Smooth muscle cell (in vitro differentiated cells): ENCODE results near the gene ANXA11. TPM values are rescaled to one million over a fixed set of nuclear protein-coding genes. Genes with fewer than 3 reads are reported as not detected.
"Not testable (repeated sequence)": the region's sequence is repeated elsewhere in the genome, so short reads cannot be mapped to it uniquely, and the experiment has no call there.

Experiments used
- DNase-seq: peaks from one replicate; lab custom pipeline; 2025; ENCODE audit not compliant: unreplicated experiment; lab: John Stamatoyannopoulos, UW
- H2AFZ ChIP-seq: fragments of 200-600 bp; sonication (generic); 2 replicates; pipeline ENCODE4 v1.6.0; 2016; ENCODE audit warnings: antibody characterized with exemption, low read depth, mild to moderate bottlenecking
- H3F3A ChIP-seq: fragments of 200-600 bp; sonication (generic); 2 replicates; pipeline ENCODE4 v1.6.0; 2017; ENCODE audit warnings: antibody characterized with exemption, low read depth
- H3K27ac ChIP-seq: fragments of 200-600 bp; sonication (generic); 2 replicates; pipeline ENCODE4 v1.5.1; 2016; ENCODE audit warnings: low read depth, mild to moderate bottlenecking
- H3K27me3 ChIP-seq: fragments of 200-600 bp; sonication (generic); 2 replicates; pipeline ENCODE4 v1.6.1; 2016; ENCODE audit warnings: low read depth, mild to moderate bottlenecking
- H3K36me3 ChIP-seq: fragments of 200-600 bp; sonication (generic); 2 replicates; pipeline ENCODE4 v1.5.1; 2016; ENCODE audit warnings: low read depth
- H3K4me1 ChIP-seq: fragments of 200-600 bp; sonication (generic); 2 replicates; pipeline ENCODE4 v1.5.1; 2016; ENCODE audit warnings: low read depth
- H3K4me2 ChIP-seq: fragments of 200-600 bp; sonication (generic); 2 replicates; pipeline ENCODE4 v1.6.0; 2016; ENCODE audit warnings: mild to moderate bottlenecking
- H3K4me3 ChIP-seq: fragments of 200-600 bp; sonication (generic); 2 replicates; pipeline ENCODE4 v1.5.1; 2016; ENCODE audit warnings: mild to moderate bottlenecking
- H3K79me2 ChIP-seq: fragments of 200-600 bp; sonication (generic); 2 replicates; pipeline ENCODE4 v1.6.0; 2016; ENCODE audit warnings: low read depth, mild to moderate bottlenecking
- H3K9ac ChIP-seq: fragments of 200-600 bp; sonication (generic); 2 replicates; pipeline ENCODE4 v1.6.0; 2016; ENCODE audit warnings: low read depth
- H3K9me3 ChIP-seq: fragments of 200-600 bp; sonication (generic); replicated peaks from 2 replicates; pipeline ENCODE4 v1.5.1; 2016; ENCODE audit warnings: low read depth
- H4K20me1 ChIP-seq: fragments of 200-600 bp; sonication (generic); 2 replicates; pipeline ENCODE4 v1.6.0; 2016; ENCODE audit warnings: low read depth
- WGBS: methylation state at CpG from one replicate; pipeline ENCODE4 v1.1.7; 2016; ENCODE audit warnings: low lambda C conversion rate; 5-methylcytosine and 5-hydroxymethylcytosine counted together
- polyA plus RNA-seq: library from polyadenylated mRNA; unstranded; fragments of >200 nt; fragmentation: Nextera tagmentation; extraction: Ambion mirVana; gene quantifications from 2 replicates; pipeline ENCODE4 v1.2.1, GENCODE V29; 2016
- total RNA-seq: library from RNA; depleted of rRNA; stranded (reverse); fragments of >200 nt; gene quantifications from 2 replicates; pipeline ENCODE4 v1.2.3, GENCODE V29; 2014
- TF ChIP-seq, protein P1 (sequence below): fragments of 200-600 bp; sonication (generic); IDR thresholded peaks from 2 replicates; pipeline ENCODE4 v1.5.1; 2017; ENCODE audit warnings: borderline replicate concordance, mild to moderate bottlenecking, antibody characterized with exemption; ENCODE audit not compliant: insufficient read depth, poor library complexity, severe bottlenecking

Gene ANXA11
- total and polyA plus RNA-seq, 2 experiments from 2014 or later = 36.6 to 93.4 TPM

GRCh38 chr10:80150172-80150571 is 55.2 kb downstream of the ANXA11 start:
- WGBS = 63% methylated on average over 2 of the region's 2 CpGs
- Histone ChIP-seq H3K9ac (no peak overlapping the region), H3K9me3 (no peaks in the 10 kb centered on the region), H3F3A (no peaks in the 10 kb centered on the region), H2AFZ (no peak overlapping the region), H3K79me2 (no peaks in the 10 kb centered on the region), H3K36me3 (no peaks in the 10 kb centered on the region), H3K27me3 (no peaks in the 10 kb centered on the region), H4K20me1 (no peaks in the 10 kb centered on the region), H3K4me2 (no peak overlapping the region), H3K27ac (no peak overlapping the region), H3K4me1 (no peaks in the 10 kb centered on the region), H3K4me3 (no peak overlapping the region)
- TF ChIP-seq, protein P1, sequence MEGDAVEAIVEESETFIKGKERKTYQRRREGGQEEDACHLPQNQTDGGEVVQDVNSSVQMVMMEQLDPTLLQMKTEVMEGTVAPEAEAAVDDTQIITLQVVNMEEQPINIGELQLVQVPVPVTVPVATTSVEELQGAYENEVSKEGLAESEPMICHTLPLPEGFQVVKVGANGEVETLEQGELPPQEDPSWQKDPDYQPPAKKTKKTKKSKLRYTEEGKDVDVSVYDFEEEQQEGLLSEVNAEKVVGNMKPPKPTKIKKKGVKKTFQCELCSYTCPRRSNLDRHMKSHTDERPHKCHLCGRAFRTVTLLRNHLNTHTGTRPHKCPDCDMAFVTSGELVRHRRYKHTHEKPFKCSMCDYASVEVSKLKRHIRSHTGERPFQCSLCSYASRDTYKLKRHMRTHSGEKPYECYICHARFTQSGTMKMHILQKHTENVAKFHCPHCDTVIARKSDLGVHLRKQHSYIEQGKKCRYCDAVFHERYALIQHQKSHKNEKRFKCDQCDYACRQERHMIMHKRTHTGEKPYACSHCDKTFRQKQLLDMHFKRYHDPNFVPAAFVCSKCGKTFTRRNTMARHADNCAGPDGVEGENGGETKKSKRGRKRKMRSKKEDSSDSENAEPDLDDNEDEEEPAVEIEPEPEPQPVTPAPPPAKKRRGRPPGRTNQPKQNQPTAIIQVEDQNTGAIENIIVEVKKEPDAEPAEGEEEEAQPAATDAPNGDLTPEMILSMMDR = no peak
- no peak for DNase-seq

GRCh38 chr10:80149123-80149522 is 56.2 kb downstream of the ANXA11 start:
- no peaks in the 10 kb centered on the region for H3K27me3 ChIP-seq
- TF ChIP-seq, protein P1 = no peak
- no peak overlapping the region for H3K4me2 ChIP-seq
- H3K4me1 ChIP-seq = no peaks in the 10 kb centered on the region
- H3K36me3 ChIP-seq = no peaks in the 10 kb centered on the region
- 99% methylated on average over 2 of the region's 2 CpGs for WGBS
- H3K79me2 ChIP-seq = no peaks in the 10 kb centered on the region
- H2AFZ ChIP-seq = no peak overlapping the region
- H4K20me1 ChIP-seq = no peaks in the 10 kb centered on the region
- H3K4me3 ChIP-seq = no peak overlapping the region
- no peaks in the 10 kb centered on the region for H3K9me3 ChIP-seq
- no peaks in the 10 kb centered on the region for H3F3A ChIP-seq
- DNase-seq = no peak
- H3K9ac ChIP-seq = no peak overlapping the region
- no peak overlapping the region for H3K27ac ChIP-seq

DNA sequence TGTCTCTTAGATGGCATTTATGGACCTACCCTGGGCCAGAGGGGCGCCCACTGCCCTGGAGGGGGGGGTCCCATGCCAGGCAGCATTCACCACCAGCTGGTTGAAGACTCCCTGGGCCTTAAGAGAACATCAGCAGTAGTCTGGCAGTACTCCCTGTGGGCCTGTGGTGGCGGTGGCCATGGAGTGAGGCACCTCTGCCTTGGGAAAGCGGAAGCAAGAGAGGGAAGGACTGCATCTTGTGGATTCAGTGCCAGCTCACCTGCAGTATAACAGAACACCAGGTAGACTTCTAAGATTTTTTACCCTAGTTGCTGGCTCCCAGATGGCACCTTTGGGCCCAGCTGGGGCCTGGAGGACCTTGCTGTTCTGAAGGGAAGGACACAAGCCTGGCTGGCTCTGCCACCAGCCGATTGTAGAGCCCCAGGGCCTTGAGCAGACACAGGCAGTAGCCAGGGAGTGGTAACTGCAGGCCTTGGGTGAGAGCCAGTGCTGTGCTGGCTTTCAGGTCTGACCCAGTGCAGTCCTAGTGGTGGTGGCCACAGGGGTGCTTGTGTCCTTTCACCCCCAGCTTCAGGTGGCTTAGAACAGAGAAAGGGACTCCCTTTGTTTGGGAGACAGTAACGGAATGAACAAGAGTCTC is 57.1 kb downstream of the ANXA11 start:
- Histone ChIP-seq H3K9ac (no peak overlapping the region), H3K79me2 (no peaks in the 10 kb centered on the region), H3K4me2 (no peak overlapping the region), H3K27me3 (no peaks in the 10 kb centered on the region), H3F3A (no peaks in the 10 kb centered on the region), H3K9me3 (no peaks in the 10 kb centered on the region), H3K27ac (no peak overlapping the region), H3K4me3 (no peak overlapping the region), H4K20me1 (no peaks in the 10 kb centered on the region), H2AFZ (no peak overlapping the region), H3K36me3 (no peaks in the 10 kb centered on the region), H3K4me1 (no peaks in the 10 kb centered on the region)
- DNase-seq = no peak
- TF ChIP-seq, protein P1 = no peak
- WGBS = 75% methylated on average over 5 of the region's 5 CpGs

DNA sequence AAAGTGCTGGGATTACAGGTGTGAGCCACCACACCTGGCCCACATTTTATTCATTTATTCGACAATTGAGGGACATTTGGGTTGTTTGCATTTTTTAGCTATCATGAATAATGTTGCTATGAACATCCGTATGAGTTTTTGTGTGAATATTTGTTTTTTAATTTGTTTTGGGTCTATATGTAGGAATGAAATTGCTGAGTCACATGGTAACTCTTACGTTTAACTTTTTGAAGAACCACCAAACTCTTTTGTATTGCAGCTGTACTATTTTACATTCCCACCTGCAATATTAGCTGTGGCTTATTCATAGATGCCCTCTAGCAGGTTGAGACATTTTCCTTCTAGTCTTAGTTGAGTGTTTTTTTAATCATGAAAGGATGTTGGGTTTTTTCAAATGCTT is 58.4 kb downstream of the ANXA11 start:
- H3K9ac ChIP-seq = no peak overlapping the region
- no peaks in the 10 kb centered on the region for H3K4me1 ChIP-seq
- H3K4me3 ChIP-seq = no peak overlapping the region
- H3F3A ChIP-seq = no peaks in the 10 kb centered on the region
- H3K4me2 ChIP-seq = no peak overlapping the region
- H2AFZ ChIP-seq = no peak overlapping the region
- no peaks in the 10 kb centered on the region for H3K36me3 ChIP-seq
- no peak for DNase-seq
- TF ChIP-seq, protein P1 = no peak
- no peaks in the 10 kb centered on the region for H3K27me3 ChIP-seq
- no peaks in the 10 kb centered on the region for H3K9me3 ChIP-seq
- 83% methylated on average over 3 of the region's 3 CpGs for WGBS
- no peak overlapping the region for H3K27ac ChIP-seq
- no peaks in the 10 kb centered on the region for H3K79me2 ChIP-seq
- no peaks in the 10 kb centered on the region for H4K20me1 ChIP-seq

- not testable (repeated sequence) for H3K79me2 ChIP-seq, H4K20me1 ChIP-seq, H3K4me2 ChIP-seq, H2AFZ ChIP-seq, H3K4me3 ChIP-seq, H3K36me3 ChIP-seq, DNase-seq, H3F3A ChIP-seq, H3K4me1 ChIP-seq, H3K27me3 ChIP-seq, H3K9me3 ChIP-seq, H3K27ac ChIP-seq, H3K9ac ChIP-seq
- 68% methylated on average over 11 of the region's 11 CpGs for WGBS
These were observed 59.7 kb downstream of the ANXA11 start for GRCh38 chr10:80145406-80146308.
